HepG2 (cell line): Measurements from ENCODE around the gene TM4SF18. TPM values are rescaled to one million over a fixed set of nuclear protein-coding genes. Genes with fewer than 3 reads are reported as not detected.

Source experiments
- ATF1 ChIP-seq: IDR thresholded peaks from 2 replicates; pipeline ENCODE4 v1.6.1; 2016; ENCODE audit warnings: mild to moderate bottlenecking, control low read depth
- ATF5 ChIP-seq: sonication (generic); formaldehyde crosslinking; IDR thresholded peaks from 2 replicates; pipeline ENCODE4 v1.4.0; 2020; ENCODE audit warnings: mild to moderate bottlenecking, low read depth, missing genetic modification reagents
- FOXO4 ChIP-seq: sonication (generic); formaldehyde crosslinking; conservative IDR thresholded peaks from 2 replicates; pipeline ENCODE4 v1.8.1; 2023; ENCODE audit warnings: missing genetic modification reagents
- ZBTB10 ChIP-seq: sonication (generic); formaldehyde crosslinking; IDR thresholded peaks from 2 replicates; pipeline ENCODE4 v1.4.0; 2020; ENCODE audit warnings: missing genetic modification reagents, borderline replicate concordance
- ZFP36L2 ChIP-seq: sonication (generic); formaldehyde crosslinking; IDR thresholded peaks from 2 replicates; pipeline ENCODE4 v1.4.0; 2020; ENCODE audit warnings: missing genetic modification reagents
- ZNF333 ChIP-seq: sonication (generic); formaldehyde crosslinking; IDR thresholded peaks from 2 replicates; pipeline ENCODE4 v1.4.0; 2020; ENCODE audit warnings: mild to moderate bottlenecking, missing genetic modification reagents, borderline replicate concordance
- ZNF34 ChIP-seq: sonication (generic); formaldehyde crosslinking; IDR thresholded peaks from 2 replicates; pipeline ENCODE4 v1.4.0; 2020; ENCODE audit warnings: mild to moderate bottlenecking, missing genetic modification reagents, borderline replicate concordance
- polyA plus RNA-seq, 8 experiments: library from polyadenylated mRNA; depleted of rRNA in 3 of 8; stranded (reverse) in 7 of 8; unstranded in 1 of 8; fragments of >200 nt; fragmentation: Illumina TruSeq in 4 of 8; extraction: Trizol in 4 of 8; gene quantifications; 2 replicates each; pipeline versions ENCODE4 v1.2.1 to v1.2.3, GENCODE V29; 2011 to 2016; ENCODE audit warnings: low read depth in 4 of 8, missing spikeins in 1 of 8, mixed read lengths in 1 of 8; ENCODE audit not compliant: insufficient read depth in 1 of 8
- total RNA-seq, 5 experiments: library from RNA; depleted of rRNA; stranded (reverse); fragments of >200 nt; fragmentation: Illumina TruSeq; extraction: Trizol; gene quantifications; 2 replicates each; pipeline ENCODE4 v1.2.3, GENCODE V29; 2016; ENCODE audit warnings: low read depth in 1 of 5

Gene TM4SF18
- total and polyA plus RNA-seq, 2 of the 13 experiments (the other 11 are each of a cell fraction or from before 2014, with no cell fraction given), result 0.15 TPM; not detected in 1

- no peak for TF ChIP-seq FOXO4 (CRISPR knock-in tag)
- TF ChIP-seq ZNF333 (CRISPR knock-in tag), result no peak
- no peak for TF ChIP-seq ATF1 (CRISPR knock-in tag)
- TF ChIP-seq ATF5 (CRISPR knock-in tag), result no peak
- TF ChIP-seq ZBTB10 (CRISPR knock-in tag), result no peak
- TF ChIP-seq ZNF34, result 0 out of 2 replicates have a peak, but pooled peaks have one; percentile 11
- no peak for TF ChIP-seq ZFP36L2 (CRISPR knock-in tag)
Measured at GRCh38 chr3:149374793-149375500, 41.5 kb upstream of the TM4SF18 start (continued).
